ENCODE results near the gene MACIR. TPM values are rescaled to one million over a fixed set of nuclear protein-coding genes. Genes with fewer than 3 reads are reported as not detected.

MACIR gene
- total RNA-seq, 1 donor from 2014 or later = 0.53 TPM

DNA sequence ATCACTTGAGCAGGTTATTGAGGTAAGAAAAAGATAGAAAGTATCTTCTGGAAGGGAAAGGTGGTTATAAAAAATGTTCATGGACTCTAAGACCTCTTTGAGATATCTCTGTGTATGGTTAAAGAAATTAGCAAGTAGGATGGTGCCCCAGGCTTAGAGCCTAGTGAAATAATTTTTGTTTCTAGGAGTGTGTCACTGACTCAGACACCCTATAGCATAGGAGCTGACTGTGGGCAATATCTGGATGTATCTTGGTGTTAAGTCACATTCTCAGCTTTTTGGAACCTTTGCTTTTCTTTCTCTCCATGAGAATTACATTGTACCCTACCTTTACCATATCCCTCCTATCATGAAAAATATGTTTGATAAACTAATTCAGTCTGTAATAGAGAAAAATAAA is 12.0 kb downstream of the MACIR start:
- TF ChIP-seq, protein P1, sequence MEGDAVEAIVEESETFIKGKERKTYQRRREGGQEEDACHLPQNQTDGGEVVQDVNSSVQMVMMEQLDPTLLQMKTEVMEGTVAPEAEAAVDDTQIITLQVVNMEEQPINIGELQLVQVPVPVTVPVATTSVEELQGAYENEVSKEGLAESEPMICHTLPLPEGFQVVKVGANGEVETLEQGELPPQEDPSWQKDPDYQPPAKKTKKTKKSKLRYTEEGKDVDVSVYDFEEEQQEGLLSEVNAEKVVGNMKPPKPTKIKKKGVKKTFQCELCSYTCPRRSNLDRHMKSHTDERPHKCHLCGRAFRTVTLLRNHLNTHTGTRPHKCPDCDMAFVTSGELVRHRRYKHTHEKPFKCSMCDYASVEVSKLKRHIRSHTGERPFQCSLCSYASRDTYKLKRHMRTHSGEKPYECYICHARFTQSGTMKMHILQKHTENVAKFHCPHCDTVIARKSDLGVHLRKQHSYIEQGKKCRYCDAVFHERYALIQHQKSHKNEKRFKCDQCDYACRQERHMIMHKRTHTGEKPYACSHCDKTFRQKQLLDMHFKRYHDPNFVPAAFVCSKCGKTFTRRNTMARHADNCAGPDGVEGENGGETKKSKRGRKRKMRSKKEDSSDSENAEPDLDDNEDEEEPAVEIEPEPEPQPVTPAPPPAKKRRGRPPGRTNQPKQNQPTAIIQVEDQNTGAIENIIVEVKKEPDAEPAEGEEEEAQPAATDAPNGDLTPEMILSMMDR (IDR thresholded peaks at IDR 0.05) = no peak
- Histone ChIP-seq H3K27ac (no peak overlapping the region), H3K27me3 (no peaks in the 10 kb centered on the region), H3K4me3 (no peak overlapping the region), H3K36me3 (no peaks in the 10 kb centered on the region), H3K4me1 (peaks cover 0 to 5% of the 10 kb centered on the region in 2 donors), H3K9me3 (no peaks in the 10 kb centered on the region)
- no peak for DNase-seq (ENCODE audit: low spot score in 2 of 2)
- intact Hi-C loops (cut with DNase I) = no loop called here

DNA sequence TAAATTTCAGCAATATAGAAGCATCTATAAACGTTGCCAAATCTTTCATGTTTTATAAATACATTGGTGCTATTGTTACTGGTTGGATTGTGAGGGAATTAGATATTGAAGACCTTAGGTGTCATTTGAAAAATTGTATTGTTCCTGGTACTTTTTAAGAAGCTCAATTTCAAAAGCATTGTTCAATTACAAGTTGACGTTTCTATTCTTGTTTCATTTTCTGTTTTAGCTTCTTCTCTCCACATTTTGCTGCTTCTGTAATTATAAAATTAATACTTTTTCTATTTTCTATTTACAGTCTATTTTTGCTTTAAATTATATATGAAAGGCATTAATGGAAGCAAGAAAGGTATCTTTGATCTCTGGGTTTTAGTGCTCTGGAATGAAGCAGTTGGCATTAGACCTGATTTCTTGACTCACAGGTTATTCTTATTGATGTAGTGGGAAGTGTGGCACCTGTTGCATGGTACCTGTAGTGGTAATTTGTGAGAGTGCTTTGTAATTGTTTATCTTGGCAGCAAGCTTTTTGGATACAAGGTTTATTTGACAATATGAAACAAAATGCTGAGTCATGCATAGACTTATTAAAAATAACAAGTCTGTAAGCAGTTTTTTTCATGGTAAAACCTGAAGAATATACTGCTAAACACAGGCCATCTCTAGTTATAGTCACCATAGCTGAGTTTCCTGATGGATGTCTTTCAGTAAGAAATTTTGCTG is 13.2 kb downstream of the MACIR start:
- no peak overlapping the region for H3K27ac ChIP-seq
- no peaks in the 10 kb centered on the region for H3K27me3 ChIP-seq
- H3K4me1 ChIP-seq = peaks cover 0 to 5% of the 10 kb centered on the region in 2 donors
- no peak overlapping the region for H3K4me3 ChIP-seq
- H3K36me3 ChIP-seq = peaks cover 9 to 10% of the 10 kb centered on the region in 2 donors
- no peaks in the 10 kb centered on the region for H3K9me3 ChIP-seq
- DNase-seq (ENCODE audit: low spot score in 2 of 2) = no peak
- intact Hi-C loops (cut with DNase I) = no loop called here
- TF ChIP-seq, protein P1 (IDR thresholded peaks at IDR 0.05) = no peak

DNA sequence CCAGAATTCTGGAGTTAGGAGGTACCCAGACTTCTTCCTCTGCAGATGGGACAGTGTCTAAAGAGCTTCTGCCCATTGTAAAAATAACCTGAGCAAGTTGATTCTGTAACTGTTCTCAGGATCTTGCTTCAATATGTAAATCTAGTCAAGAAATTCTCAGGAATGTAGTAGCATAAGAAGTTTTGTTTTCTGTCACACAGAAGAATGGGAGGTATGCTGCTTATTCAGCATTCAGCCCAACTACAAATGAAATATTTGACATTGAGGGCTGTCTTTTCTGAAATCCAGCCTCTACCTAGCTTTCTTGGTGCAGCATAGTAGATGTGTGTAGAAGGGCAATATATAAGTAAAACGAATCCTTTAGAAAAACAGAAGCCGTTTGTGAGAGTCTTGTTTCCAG is 13.8 kb downstream of the MACIR start:
- Histone ChIP-seq H3K27ac (no peak overlapping the region), H3K4me1 (peaks cover 0 to 5% of the 10 kb centered on the region in 2 donors), H3K36me3 (peaks cover 9 to 10% of the 10 kb centered on the region in 2 donors), H3K9me3 (no peaks in the 10 kb centered on the region), H3K27me3 (no peaks in the 10 kb centered on the region), H3K4me3 (no peak overlapping the region)
- intact Hi-C loops (cut with DNase I) = no loop called here
- TF ChIP-seq, protein P1 (IDR thresholded peaks at IDR 0.05) = no peak
- DNase-seq (ENCODE audit: low spot score in 2 of 2) = no peak

DNA sequence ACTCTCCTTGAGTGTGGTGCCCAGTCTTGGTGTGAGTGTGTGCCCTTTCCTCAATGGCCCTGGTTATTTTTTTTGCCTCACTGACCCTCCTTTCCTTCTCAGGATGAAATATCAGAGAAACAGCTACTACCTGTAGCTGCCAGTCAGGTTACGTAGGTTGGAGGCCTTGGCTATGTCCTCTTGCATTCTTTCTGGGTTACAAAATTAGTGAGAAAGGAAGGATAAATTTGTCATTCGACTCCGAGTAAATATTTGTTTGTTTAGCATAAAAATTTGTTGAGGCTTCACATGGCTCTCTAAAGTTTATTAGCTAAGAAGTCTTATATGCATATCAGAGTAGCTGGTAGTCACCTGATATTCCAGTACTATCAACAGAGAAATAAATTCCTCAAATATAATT is 15.4 kb downstream of the MACIR start:
- Histone ChIP-seq H3K9me3 (no peaks in the 10 kb centered on the region), H3K27me3 (no peaks in the 10 kb centered on the region), H3K27ac (no peak overlapping the region), H3K36me3 (peaks cover 9 to 10% of the 10 kb centered on the region in 2 donors), H3K4me1 (peaks cover 0 to 5% of the 10 kb centered on the region in 2 donors), H3K4me3 (no peak overlapping the region)
- intact Hi-C loops (cut with DNase I) = no loop called here
- no peak for DNase-seq (ENCODE audit: low spot score in 2 of 2)
- TF ChIP-seq, protein P1 (IDR thresholded peaks at IDR 0.05) = no peak

DNA sequence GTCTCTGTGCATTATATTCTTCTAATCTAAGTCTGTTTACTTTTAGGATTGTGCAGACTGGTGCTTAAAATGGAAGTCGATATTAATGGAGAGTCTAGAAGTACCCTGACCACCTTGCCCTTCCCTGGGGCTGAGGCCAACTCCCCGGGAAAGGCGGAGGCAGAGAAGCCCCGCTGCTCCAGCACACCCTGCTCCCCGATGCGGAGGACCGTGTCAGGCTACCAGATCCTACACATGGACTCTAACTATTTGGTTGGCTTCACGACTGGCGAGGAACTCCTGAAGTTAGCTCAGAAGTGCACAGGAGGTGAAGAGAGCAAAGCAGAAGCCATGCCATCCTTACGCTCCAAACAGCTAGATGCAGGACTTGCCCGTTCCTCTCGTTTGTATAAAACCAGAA is 17.3 kb downstream of the MACIR start:
- peaks cover 9 to 10% of the 10 kb centered on the region in 2 donors for H3K36me3 ChIP-seq
- H3K9me3 ChIP-seq = no peaks in the 10 kb centered on the region
- no peak overlapping the region for H3K4me3 ChIP-seq
- intact Hi-C loops (cut with DNase I) = no loop called here
- DNase-seq (ENCODE audit: low spot score in 2 of 2) = no peak
- no peaks in the 10 kb centered on the region for H3K27me3 ChIP-seq
- TF ChIP-seq, protein P1 (IDR thresholded peaks at IDR 0.05) = no peak
- H3K4me1 ChIP-seq = peaks cover 0 to 3% of the 10 kb centered on the region in 2 donors
- H3K27ac ChIP-seq = no peak overlapping the region

Data from ascending aorta (tissue), 2 donors.